ENCODE measurements around the gene METTL16.

The METTL16 gene

GRCh38 chr17:2392252-2393173 is 119.2 kb downstream of the METTL16 start:
- DNase-seq (ENCODE audit: low read depth): peak; percentile 92
- H3K4me3 ChIP-seq (ENCODE audit: low read length): peak overlapping the region; percentile 69
- no peak for TF ChIP-seq CTCF (conservative IDR thresholded peaks at IDR 0.05; ENCODE audit: low read length)

GRCh38 chr17:2391597-2392251 is 120.0 kb downstream of the METTL16 start:
- peak overlapping the region; percentile 51 for H3K4me3 ChIP-seq (ENCODE audit: low read length)
- TF ChIP-seq CTCF (conservative IDR thresholded peaks at IDR 0.05; ENCODE audit: low read length): no peak
- DNase-seq (ENCODE audit: low read depth): no peak

- DNase-seq (ENCODE audit: low read depth): no peak
- no peak for TF ChIP-seq CTCF (conservative IDR thresholded peaks at IDR 0.05; ENCODE audit: low read length)
- H3K4me3 ChIP-seq (ENCODE audit: low read length): no peak overlapping the region
Observed at GRCh38 chr17:2390199-2390836, 121.4 kb downstream of the METTL16 start.

GRCh38 chr17:2388683-2389055 is 123.0 kb downstream of the METTL16 start:
- TF ChIP-seq CTCF (conservative IDR thresholded peaks at IDR 0.05; ENCODE audit: low read length): no peak
- H3K4me3 ChIP-seq (ENCODE audit: low read length): no peak overlapping the region
- DNase-seq (ENCODE audit: low read depth): no peak

- no peak for TF ChIP-seq CTCF (conservative IDR thresholded peaks at IDR 0.05; ENCODE audit: low read length)
- no peak overlapping the region for H3K4me3 ChIP-seq (ENCODE audit: low read length)
- no peak for DNase-seq (ENCODE audit: low read depth)
Observed at GRCh38 chr17:2388020-2388682, 123.5 kb downstream of the METTL16 start.

GRCh38 chr17:2387086-2388019 is 124.3 kb downstream of the METTL16 start:
- DNase-seq (ENCODE audit: low read depth): no peak
- no peak for TF ChIP-seq CTCF (conservative IDR thresholded peaks at IDR 0.05; ENCODE audit: low read length)
- no peak overlapping the region for H3K4me3 ChIP-seq (ENCODE audit: low read length)
